SKM-1 treated with dmso at 0.1 percent for 144 hours (cell line): ENCODE measurements around the gene AQP7.
"Not testable (repeated sequence)": the region's sequence is repeated elsewhere in the genome, so short reads cannot be mapped to it uniquely, and the experiment has no call there.

Source experiments
- DNase-seq: peaks from one replicate; lab custom pipeline; 2025; ENCODE audit not compliant: unreplicated experiment; lab: John Stamatoyannopoulos, UW

Gene AQP7

GRCh38 chr9:33434317-33435105 lies 32.1 kb upstream of the AQP7 start:
- no peak for DNase-seq

- no peak for DNase-seq
Observed at GRCh38 chr9:33433871-33434270, 31.5 kb upstream of the AQP7 start.

- DNase-seq = no peak
Observed at GRCh38 chr9:33431420-33431819, 29.1 kb upstream of the AQP7 start.

GRCh38 chr9:33430942-33431341 lies 28.6 kb upstream of the AQP7 start:
- no peak for DNase-seq

GRCh38 chr9:33429256-33429985 lies 27.1 kb upstream of the AQP7 start:
- DNase-seq = no peak

GRCh38 chr9:33426843-33427293 lies 24.5 kb upstream of the AQP7 start:
- no peak for DNase-seq

GRCh38 chr9:33425128-33425533 lies 22.8 kb upstream of the AQP7 start:
- no peak for DNase-seq

- DNase-seq = not testable (repeated sequence)
Observed at GRCh38 chr9:33424492-33424891, 22.1 kb upstream of the AQP7 start.

GRCh38 chr9:33424043-33424442 lies 21.7 kb upstream of the AQP7 start:
- not testable (repeated sequence) for DNase-seq

- DNase-seq = no peak
Observed at GRCh38 chr9:33419708-33420303, 17.4 kb upstream of the AQP7 start.

- no peak for DNase-seq
Observed at GRCh38 chr9:33418090-33418489, 15.7 kb upstream of the AQP7 start.

GRCh38 chr9:33416996-33417395 lies 14.6 kb upstream of the AQP7 start:
- no peak for DNase-seq

GRCh38 chr9:33415501-33416038 lies 13.2 kb upstream of the AQP7 start:
- DNase-seq = peak; percentile 31

GRCh38 chr9:33414889-33415500 lies 12.6 kb upstream of the AQP7 start:
- no peak for DNase-seq

GRCh38 chr9:33414268-33414667 lies 11.9 kb upstream of the AQP7 start:
- no peak for DNase-seq

- DNase-seq = no peak
Observed at GRCh38 chr9:33408087-33408486, 5.7 kb upstream of the AQP7 start.

- DNase-seq = no peak
Observed at GRCh38 chr9:33407061-33407460, 4.7 kb upstream of the AQP7 start.

GRCh38 chr9:33404788-33405362 lies 2.5 kb upstream of the AQP7 start:
- DNase-seq = no peak

GRCh38 chr9:33403941-33404787 lies 1.8 kb upstream of the AQP7 start:
- no peak for DNase-seq

- DNase-seq = not testable (repeated sequence)
Observed at GRCh38 chr9:33401809-33402208, 559 bp downstream of the AQP7 start.
